Measurements from ENCODE around the gene GAR1.
A peak's percentile ranks its signal among the peaks of the same experiment; 100 is the strongest.
"Not testable (repeated sequence)": the region's sequence is repeated elsewhere in the genome, so short reads cannot be mapped to it uniquely, and the experiment has no call there.

Gene GAR1

GRCh38 chr4:109815151-109816081 is at the start of gene GAR1:
TSS of gene GAR1 (plus strand) at chr4:109815762. CDS start at chr4:109816165, 403 bp downstream.
- DNase-seq (ENCODE audit: low read depth in 2 of 2) = peak; percentile 82 to 83

DNA sequence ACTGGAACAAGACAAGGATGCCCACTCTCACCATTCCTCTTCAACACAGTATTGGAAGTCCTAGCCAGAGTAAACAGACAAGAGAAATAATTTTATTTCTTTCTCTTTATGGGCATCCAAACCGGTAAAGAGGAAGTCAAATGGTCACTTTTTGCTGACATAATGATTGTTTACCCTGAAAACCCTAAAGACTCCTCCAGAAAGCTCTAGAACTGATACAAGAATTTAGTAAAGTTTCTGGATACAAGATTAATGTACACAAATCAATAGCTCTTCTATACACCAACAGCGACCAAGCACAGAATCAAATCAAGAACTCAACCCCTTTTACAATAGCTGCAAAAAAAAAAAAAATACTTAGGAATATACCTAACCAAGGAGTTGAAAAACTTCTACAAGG is 33.5 kb upstream of the GAR1 start:
- DNase-seq (ENCODE audit: low read depth in 2 of 2) = not testable (repeated sequence)

- DNase-seq (ENCODE audit: low read depth in 2 of 2) = no peak
Observed at GRCh38 chr4:109786846-109787245, 28.7 kb upstream of the GAR1 start.

- no peak for DNase-seq (ENCODE audit: low read depth in 2 of 2)
Observed at GRCh38 chr4:109787807-109788206, 27.8 kb upstream of the GAR1 start.

DNA sequence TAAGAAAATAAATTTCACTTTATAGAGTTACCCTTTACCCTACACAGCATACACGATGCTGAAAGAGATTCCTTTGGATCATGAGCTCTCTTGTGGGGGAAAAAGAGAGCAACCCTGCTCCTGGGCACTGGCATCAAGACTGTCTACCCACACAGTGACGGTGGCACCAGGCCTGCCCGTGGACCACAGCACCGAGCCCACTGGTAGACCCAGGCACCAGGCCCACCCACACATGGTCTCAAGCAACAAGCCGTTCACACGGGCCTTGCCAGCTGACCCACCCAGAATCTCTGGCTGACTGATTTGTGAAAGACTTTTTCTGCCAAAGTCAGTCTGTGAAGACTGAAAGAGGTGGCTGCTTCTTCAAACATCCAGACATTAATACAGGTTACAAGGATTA is 20.5 kb upstream of the GAR1 start:
- DNase-seq (ENCODE audit: low read depth in 2 of 2) = no peak

DNA sequence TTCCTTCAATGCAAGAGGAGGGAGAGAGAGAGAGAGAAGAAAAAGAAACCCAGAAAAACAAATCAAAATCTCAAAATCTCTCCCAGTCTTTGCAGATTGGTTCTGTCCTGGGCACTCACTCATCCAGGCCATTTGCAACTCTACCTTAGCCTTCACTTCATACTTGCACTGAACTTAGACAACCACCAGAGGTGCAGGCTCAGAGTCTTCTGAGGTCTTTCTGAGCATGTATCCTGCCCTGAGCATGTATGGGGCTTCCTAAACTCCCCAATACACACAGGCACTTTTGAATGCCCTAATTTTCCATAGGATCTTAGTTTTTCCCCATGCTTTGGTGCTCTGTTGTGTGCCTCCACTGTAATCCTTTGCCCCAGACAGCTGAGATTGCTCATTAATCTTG is 16.7 kb upstream of the GAR1 start:
- DNase-seq (ENCODE audit: low read depth in 2 of 2) = no peak

DNA sequence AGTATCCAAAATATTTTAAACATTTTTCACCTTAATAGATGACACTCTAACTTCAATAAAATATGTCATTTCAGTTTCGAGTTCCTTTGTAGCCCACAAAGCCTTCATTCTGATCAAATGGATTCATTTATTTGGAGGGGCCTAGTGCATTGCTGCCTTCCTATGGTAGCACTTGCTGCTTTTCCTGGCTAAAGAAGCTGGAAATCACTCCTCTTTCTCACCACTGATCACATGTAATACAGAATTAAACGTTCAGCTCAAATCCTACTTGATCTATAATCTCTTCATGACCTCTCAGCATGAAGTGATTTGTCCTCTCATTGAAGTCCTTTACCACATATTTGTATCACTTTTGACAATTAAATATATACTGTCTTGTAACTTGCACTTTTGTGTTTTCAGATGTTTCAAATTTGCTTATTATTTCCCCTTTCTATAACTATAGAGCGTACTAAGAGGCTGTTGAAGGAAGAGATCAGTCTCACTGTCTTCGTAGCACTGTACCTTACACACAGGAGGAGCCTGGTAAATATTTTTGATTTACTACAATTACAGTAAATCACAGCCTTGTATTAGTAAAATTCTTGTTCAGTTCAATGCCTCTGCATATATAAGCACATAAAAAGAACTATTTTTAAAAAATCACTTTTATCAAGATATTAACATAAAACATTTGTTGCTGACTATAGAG is 14.3 kb upstream of the GAR1 start:
- no peak for DNase-seq (ENCODE audit: low read depth in 2 of 2)

- DNase-seq (ENCODE audit: low read depth in 2 of 2) = no peak
Observed at GRCh38 chr4:109801895-109802319, 13.7 kb upstream of the GAR1 start, which contains the start of gene CFI. TSS of gene CFI (minus strand) at chr4:109801999. CDS start at chr4:109801971, 28 bp downstream.

- DNase-seq (ENCODE audit: low read depth in 2 of 2) = no peak
Observed at GRCh38 chr4:109803924-109804571, 11.5 kb upstream of the GAR1 start.

GRCh38 chr4:109809655-109810054 is 5.9 kb upstream of the GAR1 start:
- DNase-seq (ENCODE audit: low read depth in 2 of 2) = no peak

DNA sequence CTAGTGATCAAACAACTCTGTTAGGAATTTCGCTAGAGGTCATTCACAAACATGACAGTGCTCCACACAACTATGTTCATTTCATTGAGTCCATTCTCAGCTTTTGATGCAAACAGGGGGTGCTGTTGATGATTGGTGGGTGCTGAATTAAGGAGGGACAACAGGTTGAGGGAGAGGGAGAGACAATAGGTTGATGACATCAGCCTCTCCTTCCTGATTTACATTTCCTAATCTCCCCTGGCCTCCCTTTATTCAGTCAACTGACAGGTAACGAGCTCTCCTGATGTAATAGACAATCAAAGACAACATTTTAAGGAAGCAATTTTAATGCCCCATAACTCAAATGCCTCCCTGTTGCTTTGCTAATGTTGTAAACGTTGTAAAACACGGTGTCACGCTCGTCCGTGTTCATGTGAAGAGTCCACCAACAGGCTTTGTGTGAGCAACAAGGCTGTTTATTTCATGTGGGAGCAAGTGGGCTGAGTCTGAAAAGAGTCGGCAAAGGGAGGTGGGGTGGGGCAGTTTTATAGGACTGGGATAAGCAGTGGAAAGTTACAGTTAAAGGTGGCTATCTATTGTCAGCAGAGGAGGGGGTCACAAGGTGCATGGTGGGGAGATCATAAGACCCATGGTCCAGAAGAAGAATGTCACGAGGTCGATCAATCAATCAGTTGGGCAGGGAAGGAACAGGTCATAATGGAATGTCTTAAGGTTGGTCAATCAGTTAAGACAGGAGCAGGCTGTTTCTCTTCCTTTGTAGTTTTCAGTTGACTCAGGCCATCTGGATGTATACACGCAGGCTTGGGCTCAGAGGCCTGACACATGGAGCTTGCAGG is 4.8 kb upstream of the GAR1 start:
- DNase-seq (ENCODE audit: low read depth in 2 of 2) = no peak

DNA sequence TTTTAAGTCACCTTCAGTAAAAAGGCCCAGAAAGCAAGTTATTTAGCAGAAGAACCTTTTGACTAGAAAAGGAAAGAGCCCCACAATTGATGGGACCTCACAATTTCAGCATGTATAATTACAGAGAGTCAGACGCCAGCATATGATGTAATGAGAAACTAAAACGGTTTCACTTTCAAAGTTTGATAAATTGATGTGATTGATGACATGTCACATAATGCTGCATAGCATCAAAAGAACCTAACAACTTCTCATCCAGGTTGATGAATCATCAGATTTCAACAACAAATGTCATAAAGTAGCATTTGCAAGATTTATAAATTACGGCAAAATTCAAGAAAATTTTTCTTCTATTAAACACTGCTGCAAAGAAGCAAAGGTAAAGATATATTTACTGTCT is 3.9 kb upstream of the GAR1 start:
- DNase-seq (ENCODE audit: low read depth in 2 of 2) = no peak

GRCh38 chr4:109816082-109816442 is 500 bp downstream of the GAR1 start:
- peak; percentile 24 to 53 for DNase-seq (ENCODE audit: low read depth in 2 of 2)

DNA sequence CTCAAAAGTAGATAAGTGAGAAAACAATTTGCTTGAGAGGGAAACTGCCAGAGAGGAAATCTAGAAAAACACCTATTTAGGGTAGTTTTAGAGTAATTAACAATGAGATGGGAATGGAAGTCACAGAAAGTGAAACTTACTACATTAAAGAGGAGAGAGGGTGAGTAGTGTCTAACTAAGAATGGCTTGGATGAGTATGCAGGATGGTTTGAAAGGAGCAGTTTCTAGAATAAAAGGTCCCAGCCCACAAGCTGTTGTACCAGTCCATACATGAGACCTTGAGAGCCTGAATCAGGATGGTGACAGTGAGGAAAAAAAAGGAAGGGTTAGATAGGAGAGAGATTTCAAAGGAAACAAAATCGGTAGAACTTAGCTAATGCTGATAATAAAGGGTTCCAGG is 1.3 kb downstream of the GAR1 start:
- no peak for DNase-seq (ENCODE audit: low read depth in 2 of 2)

DNA sequence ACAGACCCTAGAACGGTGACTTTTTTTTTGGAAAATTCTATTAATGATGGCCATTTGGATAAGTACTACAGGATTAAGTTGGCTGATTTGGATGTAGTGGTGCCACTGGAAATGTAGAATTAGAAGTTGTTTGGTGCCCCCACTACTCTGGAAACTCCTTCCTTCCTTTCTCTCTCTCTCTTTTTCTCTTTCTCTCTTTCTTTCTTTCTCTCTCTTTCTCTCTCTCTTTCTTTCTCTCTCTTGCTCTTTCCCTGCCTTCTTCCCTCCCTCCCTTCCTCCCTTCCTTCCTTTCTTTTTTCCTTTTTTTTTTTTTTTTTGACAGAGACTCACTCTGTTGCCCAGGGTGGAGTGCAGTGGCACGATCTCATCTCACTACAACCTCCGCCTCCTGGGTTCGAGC is 2.7 kb downstream of the GAR1 start:
- no peak for DNase-seq (ENCODE audit: low read depth in 2 of 2)

GRCh38 chr4:109820563-109820962 is 5.0 kb downstream of the GAR1 start:
- DNase-seq (ENCODE audit: low read depth in 2 of 2) = no peak

GRCh38 chr4:109821185-109821584 is 5.6 kb downstream of the GAR1 start:
- no peak for DNase-seq (ENCODE audit: low read depth in 2 of 2)

DNA sequence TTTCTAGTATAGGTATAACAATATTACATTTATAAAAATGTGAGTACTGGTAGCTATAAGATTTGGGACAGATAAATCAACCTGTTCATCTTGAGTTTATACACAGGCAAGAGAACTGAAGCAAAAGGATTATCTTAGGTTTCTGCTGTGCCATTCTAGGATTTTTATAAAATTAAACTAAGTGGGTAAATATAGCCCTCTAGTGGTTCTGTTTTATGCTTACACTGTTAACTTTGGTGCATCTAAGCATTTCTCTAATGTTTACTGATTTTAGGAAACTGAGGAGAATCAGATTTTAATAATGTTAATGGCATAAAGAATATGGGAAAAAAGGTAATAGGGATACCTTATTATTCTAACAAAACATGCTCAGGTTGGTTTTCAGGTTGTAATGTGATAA is 11.2 kb downstream of the GAR1 start:
- no peak for DNase-seq (ENCODE audit: low read depth in 2 of 2)

DNA sequence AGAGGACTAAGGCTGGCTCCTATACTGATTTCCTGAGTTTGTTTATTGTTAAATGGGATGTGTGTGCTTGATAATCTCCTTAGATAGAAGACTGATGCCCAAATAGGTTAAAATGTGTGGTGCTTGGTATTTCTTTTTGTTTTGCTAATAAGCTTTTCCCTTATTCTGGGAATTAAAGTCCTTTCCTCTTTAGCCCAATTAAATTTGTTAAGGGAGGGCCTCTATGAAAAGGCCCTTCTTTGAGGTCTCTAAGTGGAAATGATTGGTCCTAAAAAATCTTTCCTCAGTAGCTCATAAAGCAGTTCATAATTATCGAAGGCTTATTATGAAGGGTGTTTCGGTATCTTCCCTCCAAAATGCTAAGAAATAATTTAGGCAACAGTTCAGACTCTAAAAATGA is 12.1 kb downstream of the GAR1 start, which contains the start of gene RRH:
Gene RRH, plus strand, starts transcription at position 301 of the 400 bp plus-strand sequence. Its CDS starts 56 bp downstream, at position 357.
- DNase-seq (ENCODE audit: low read depth in 2 of 2) = no peak

DNA sequence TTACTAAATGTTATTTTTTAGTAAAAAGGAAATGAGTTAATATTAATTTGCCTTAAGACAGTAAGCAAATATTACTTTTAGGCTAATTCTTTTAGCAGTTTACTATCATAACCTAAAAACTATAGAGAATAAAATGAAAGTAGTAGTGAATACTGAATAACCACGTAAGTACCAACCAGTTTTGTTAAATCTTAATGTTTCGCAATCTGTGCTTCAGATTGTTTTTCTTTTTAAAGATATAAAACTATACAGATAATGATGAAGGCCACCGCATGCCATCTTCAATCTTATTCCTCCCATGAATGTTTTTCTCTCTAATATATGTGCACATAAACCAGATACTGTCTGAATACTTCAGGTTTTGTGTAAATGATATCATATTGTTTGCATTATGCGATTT is 18.2 kb downstream of the GAR1 start:
- no peak for DNase-seq (ENCODE audit: low read depth in 2 of 2)

- no peak for DNase-seq (ENCODE audit: low read depth in 2 of 2)
Observed at GRCh38 chr4:109836985-109837384, 21.4 kb downstream of the GAR1 start.
